Neural cell (in vitro differentiated cells): ENCODE results near the gene PPP2R2D.

Experiments used
- EP300 ChIP-seq: fragments of 450-650 bp; conservative IDR thresholded peaks from 2 replicates; pipeline ENCODE4 v1.6.1; 2014; ENCODE audit warnings: antibody characterized with exemption, mild to moderate bottlenecking, moderate library complexity; ENCODE audit not compliant: poor library complexity, severe bottlenecking
- EZH2 ChIP-seq: fragments of 200-600, 300-800 bp; shearing (Covaris generic), sonication (generic); IDR thresholded peaks from 2 replicates; pipeline ENCODE4 v1.6.1; 2014; ENCODE audit warnings: antibody characterized with exemption, low read length, borderline replicate concordance, mild to moderate bottlenecking; ENCODE audit not compliant: insufficient read depth, poor library complexity, severe bottlenecking
- MXI1 ChIP-seq: fragments of 450-650 bp; conservative IDR thresholded peaks from 2 replicates; pipeline ENCODE4 v1.6.1; 2014; ENCODE audit warnings: antibody characterized with exemption, mild to moderate bottlenecking; ENCODE audit not compliant: poor library complexity, severe bottlenecking
- SMC3 ChIP-seq: fragments of 450-650 bp; conservative IDR thresholded peaks from 2 replicates; pipeline ENCODE4 v1.6.1; 2014; ENCODE audit warnings: antibody characterized with exemption, mild to moderate bottlenecking, moderate library complexity; ENCODE audit not compliant: poor library complexity
- TAF1 ChIP-seq: IDR thresholded peaks from 2 replicates; pipeline ENCODE4 v1.6.1; 2012; ENCODE audit warnings: low read depth
- TF ChIP-seq, protein P1 (sequence below): fragments of 450-650 bp; IDR thresholded peaks from 2 replicates; pipeline ENCODE4 v1.5.1; 2014; ENCODE audit warnings: antibody characterized with exemption, mild to moderate bottlenecking, moderate library complexity; ENCODE audit not compliant: poor library complexity, severe bottlenecking
- TF ChIP-seq, protein P2 (sequence below): IDR thresholded peaks from 2 replicates; pipeline ENCODE4 v1.6.1; 2012; ENCODE audit warnings: borderline replicate concordance

DNA sequence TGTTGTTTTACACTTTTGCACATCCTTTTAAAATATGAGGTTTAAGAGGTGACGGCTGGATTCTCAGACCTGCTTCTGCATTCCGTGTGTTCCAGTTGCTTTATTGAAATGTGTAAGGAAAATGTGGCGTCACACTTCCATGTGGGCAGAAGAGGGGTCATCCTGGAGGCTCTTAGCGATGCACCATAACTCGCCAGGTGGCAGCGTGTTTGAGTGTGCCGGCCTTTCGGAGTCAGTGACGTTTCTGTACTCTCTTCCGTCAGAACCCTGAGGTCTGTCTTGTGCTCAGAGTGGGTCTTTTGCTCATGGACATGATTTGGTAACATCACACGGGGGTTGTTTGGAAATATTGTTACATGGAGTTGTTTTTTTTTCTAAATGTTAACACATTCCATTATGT is 9.1 kb downstream of the PPP2R2D start:
- TF ChIP-seq, protein P1, sequence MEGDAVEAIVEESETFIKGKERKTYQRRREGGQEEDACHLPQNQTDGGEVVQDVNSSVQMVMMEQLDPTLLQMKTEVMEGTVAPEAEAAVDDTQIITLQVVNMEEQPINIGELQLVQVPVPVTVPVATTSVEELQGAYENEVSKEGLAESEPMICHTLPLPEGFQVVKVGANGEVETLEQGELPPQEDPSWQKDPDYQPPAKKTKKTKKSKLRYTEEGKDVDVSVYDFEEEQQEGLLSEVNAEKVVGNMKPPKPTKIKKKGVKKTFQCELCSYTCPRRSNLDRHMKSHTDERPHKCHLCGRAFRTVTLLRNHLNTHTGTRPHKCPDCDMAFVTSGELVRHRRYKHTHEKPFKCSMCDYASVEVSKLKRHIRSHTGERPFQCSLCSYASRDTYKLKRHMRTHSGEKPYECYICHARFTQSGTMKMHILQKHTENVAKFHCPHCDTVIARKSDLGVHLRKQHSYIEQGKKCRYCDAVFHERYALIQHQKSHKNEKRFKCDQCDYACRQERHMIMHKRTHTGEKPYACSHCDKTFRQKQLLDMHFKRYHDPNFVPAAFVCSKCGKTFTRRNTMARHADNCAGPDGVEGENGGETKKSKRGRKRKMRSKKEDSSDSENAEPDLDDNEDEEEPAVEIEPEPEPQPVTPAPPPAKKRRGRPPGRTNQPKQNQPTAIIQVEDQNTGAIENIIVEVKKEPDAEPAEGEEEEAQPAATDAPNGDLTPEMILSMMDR: no peak
- TF ChIP-seq TAF1: no peak
- no peak for TF ChIP-seq EP300
- no peak for TF ChIP-seq MXI1
- TF ChIP-seq, protein P2, sequence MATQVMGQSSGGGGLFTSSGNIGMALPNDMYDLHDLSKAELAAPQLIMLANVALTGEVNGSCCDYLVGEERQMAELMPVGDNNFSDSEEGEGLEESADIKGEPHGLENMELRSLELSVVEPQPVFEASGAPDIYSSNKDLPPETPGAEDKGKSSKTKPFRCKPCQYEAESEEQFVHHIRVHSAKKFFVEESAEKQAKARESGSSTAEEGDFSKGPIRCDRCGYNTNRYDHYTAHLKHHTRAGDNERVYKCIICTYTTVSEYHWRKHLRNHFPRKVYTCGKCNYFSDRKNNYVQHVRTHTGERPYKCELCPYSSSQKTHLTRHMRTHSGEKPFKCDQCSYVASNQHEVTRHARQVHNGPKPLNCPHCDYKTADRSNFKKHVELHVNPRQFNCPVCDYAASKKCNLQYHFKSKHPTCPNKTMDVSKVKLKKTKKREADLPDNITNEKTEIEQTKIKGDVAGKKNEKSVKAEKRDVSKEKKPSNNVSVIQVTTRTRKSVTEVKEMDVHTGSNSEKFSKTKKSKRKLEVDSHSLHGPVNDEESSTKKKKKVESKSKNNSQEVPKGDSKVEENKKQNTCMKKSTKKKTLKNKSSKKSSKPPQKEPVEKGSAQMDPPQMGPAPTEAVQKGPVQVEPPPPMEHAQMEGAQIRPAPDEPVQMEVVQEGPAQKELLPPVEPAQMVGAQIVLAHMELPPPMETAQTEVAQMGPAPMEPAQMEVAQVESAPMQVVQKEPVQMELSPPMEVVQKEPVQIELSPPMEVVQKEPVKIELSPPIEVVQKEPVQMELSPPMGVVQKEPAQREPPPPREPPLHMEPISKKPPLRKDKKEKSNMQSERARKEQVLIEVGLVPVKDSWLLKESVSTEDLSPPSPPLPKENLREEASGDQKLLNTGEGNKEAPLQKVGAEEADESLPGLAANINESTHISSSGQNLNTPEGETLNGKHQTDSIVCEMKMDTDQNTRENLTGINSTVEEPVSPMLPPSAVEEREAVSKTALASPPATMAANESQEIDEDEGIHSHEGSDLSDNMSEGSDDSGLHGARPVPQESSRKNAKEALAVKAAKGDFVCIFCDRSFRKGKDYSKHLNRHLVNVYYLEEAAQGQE: no peak
- TF ChIP-seq EZH2: no peak
- TF ChIP-seq SMC3: no peak
